Tibial artery (tissue), 4 donors: ENCODE results near the gene DNAH14.
"Not testable (repeated sequence)": the region's sequence is repeated elsewhere in the genome, so short reads cannot be mapped to it uniquely, and the experiment has no call there.

Source experiments
- DNase-seq, 2 donors: peaks; one replicate each; pipeline ENCODE4 v3.0.0-alpha.2; 2019
- H3K27ac ChIP-seq, 2 donors: fragments of 200-600 bp; sonication (generic) in 1 of 2; 1 replicate in 1 of 2; 2 replicates in 1 of 2; pipeline ENCODE4 v1.5.1; 2018 to 2019; ENCODE audit warnings: mild to moderate bottlenecking in 1 of 2
- H3K27me3 ChIP-seq, 2 donors: fragments of 200-600 bp; sonication (generic) in 1 of 2; one replicate each; pipeline versions ENCODE4 v1.5.1 to v1.6.0; 2016 to 2019
- H3K36me3 ChIP-seq, 3 donors: fragments of 200-600 bp; sonication (generic) in 2 of 3; one replicate each; pipeline ENCODE4 v1.5.1; 2016 to 2019; ENCODE audit warnings: mild to moderate bottlenecking in 2 of 3
- H3K4me1 ChIP-seq, 4 donors: fragments of 200-600 bp; sonication (generic) in 2 of 4; 1 replicate in 3 of 4; 2 replicates in 1 of 4; pipeline ENCODE4 v1.5.1; 2016 to 2019
- H3K4me3 ChIP-seq, 2 donors: fragments of 200-600 bp; sonication (generic) in 1 of 2; 1 replicate in 1 of 2; 2 replicates in 1 of 2; pipeline ENCODE4 v1.5.1; 2018 to 2019; ENCODE audit warnings: mild to moderate bottlenecking in 2 of 2
- H3K9me3 ChIP-seq, 3 donors: fragments of 200-600 bp; sonication (generic) in 1 of 3; one replicate each; pipeline ENCODE4 v1.5.1; 2016 to 2019
- CTCF ChIP-seq, 2 experiments: fragments of 200-600 bp in 1 of 2; fragments of 450-650 bp in 1 of 2; IDR thresholded peaks; one replicate each; pipeline ENCODE4 v1.5.1; 2017 to 2019; ENCODE audit warnings: antibody characterized with exemption in 2 of 2, mild to moderate bottlenecking in 1 of 2, moderate library complexity in 1 of 2
- intact Hi-C: fragments of 100-400 bp; cut with DNase I; formaldehyde crosslinking; loops from one replicate; pipeline ENCODE4 v1.15.0; 2023; ENCODE audit warnings: low total_unique reads

The DNAH14 gene

GRCh38 chr1:224958490-224958889 lies 29.0 kb downstream of the DNAH14 start:
- no peak for TF ChIP-seq CTCF (IDR thresholded peaks at IDR 0.05)
- no peak for DNase-seq
- no peaks in the 10 kb centered on the region for H3K9me3 ChIP-seq
- no peak overlapping the region for H3K27ac ChIP-seq
- no peaks in the 10 kb centered on the region for H3K27me3 ChIP-seq
- no peak overlapping the region for H3K4me3 ChIP-seq
- intact Hi-C loops, result no loop called here
- no peaks in the 10 kb centered on the region for H3K36me3 ChIP-seq
- no peaks in the 10 kb centered on the region for H3K4me1 ChIP-seq

GRCh38 chr1:224959115-224959514 lies 29.6 kb downstream of the DNAH14 start:
- H3K9me3 ChIP-seq, result no peaks in the 10 kb centered on the region
- no peaks in the 10 kb centered on the region for H3K36me3 ChIP-seq
- TF ChIP-seq CTCF (IDR thresholded peaks at IDR 0.05), result no peak
- H3K27me3 ChIP-seq, result no peaks in the 10 kb centered on the region
- no peak for DNase-seq
- intact Hi-C loops, result no loop called here
- no peaks in the 10 kb centered on the region for H3K4me1 ChIP-seq
- H3K4me3 ChIP-seq, result no peak overlapping the region
- no peak overlapping the region for H3K27ac ChIP-seq

DNA sequence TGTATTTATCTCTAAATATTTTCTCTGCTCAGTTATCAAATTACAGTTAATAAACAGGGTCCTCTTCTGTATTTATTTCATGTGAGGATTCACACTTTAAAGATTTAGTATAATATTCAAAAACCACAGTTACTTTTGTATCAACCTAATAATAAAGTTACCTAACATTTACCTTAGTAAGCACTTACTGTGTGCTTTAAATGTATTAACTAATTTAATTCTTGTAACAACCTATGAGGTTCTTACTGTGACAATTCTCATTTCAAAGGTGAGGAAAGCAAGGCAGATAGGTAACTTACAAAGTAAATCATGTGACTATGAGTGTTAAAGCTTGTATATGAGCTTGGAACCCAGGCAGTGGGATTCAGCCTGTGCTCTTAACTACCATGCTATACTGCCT lies 30.2 kb downstream of the DNAH14 start:
- Histone ChIP-seq H3K9me3 (no peaks in the 10 kb centered on the region), H3K27ac (no peak overlapping the region), H3K27me3 (no peaks in the 10 kb centered on the region), H3K4me1 (no peaks in the 10 kb centered on the region), H3K36me3 (no peaks in the 10 kb centered on the region), H3K4me3 (no peak overlapping the region)
- DNase-seq, result no peak
- intact Hi-C loops, result no loop called here
- no peak for TF ChIP-seq CTCF (IDR thresholded peaks at IDR 0.05)

- no peak for DNase-seq
- Histone ChIP-seq H3K36me3 (no peaks in the 10 kb centered on the region), H3K4me3 (no peak overlapping the region), H3K27ac (no peak overlapping the region), H3K27me3 (no peaks in the 10 kb centered on the region), H3K9me3 (no peaks in the 10 kb centered on the region), H3K4me1 (no peaks in the 10 kb centered on the region)
- intact Hi-C loops, result no loop called here
- no peak for TF ChIP-seq CTCF (IDR thresholded peaks at IDR 0.05)
Measured at GRCh38 chr1:224980181-224980580, 50.7 kb downstream of the DNAH14 start.

DNA sequence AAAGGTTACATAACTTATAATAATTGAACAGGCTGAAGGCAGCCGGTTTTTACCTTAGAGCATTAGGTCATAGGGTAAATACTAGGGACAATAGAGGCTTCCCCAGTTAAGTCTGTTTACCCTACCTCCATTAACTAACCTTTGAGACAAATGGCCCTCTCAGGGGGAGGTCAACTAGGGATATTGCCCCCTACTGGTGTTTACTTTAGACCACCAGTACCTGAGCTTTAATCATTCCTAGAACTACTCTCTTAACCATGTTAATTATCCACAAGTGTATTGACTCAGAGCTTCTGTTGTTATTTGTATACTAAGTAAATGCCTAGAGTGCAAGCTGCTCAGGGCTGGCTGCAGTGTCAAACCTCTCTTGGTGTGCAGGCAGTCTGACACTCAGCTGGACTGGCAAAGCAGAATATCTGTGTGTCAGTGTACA lies 52.5 kb downstream of the DNAH14 start:
- H3K4me1 ChIP-seq, intact Hi-C loops, H3K4me3 ChIP-seq, H3K9me3 ChIP-seq, H3K27me3 ChIP-seq, H3K36me3 ChIP-seq, H3K27ac ChIP-seq, DNase-seq: not testable (repeated sequence)

GRCh38 chr1:224988042-224988441 lies 58.6 kb downstream of the DNAH14 start:
- H3K9me3 ChIP-seq, result no peaks in the 10 kb centered on the region
- no peak for DNase-seq
- no peaks in the 10 kb centered on the region for H3K36me3 ChIP-seq
- H3K27me3 ChIP-seq, result no peaks in the 10 kb centered on the region
- intact Hi-C loops, result no loop called here
- H3K4me1 ChIP-seq, result no peaks in the 10 kb centered on the region
- TF ChIP-seq CTCF (IDR thresholded peaks at IDR 0.05), result no peak
- H3K4me3 ChIP-seq, result no peak overlapping the region
- no peak overlapping the region for H3K27ac ChIP-seq
